Colonic mucosa (tissue), 4 donors: ENCODE data around the gene KCNIP4. TPM values are rescaled to one million over a fixed set of nuclear protein-coding genes. Genes with fewer than 3 reads are reported as not detected.

Experiments
- DNase-seq: peaks from one replicate; pipeline ENCODE4 v3.0.0-alpha.2; 2020
- H3K27ac ChIP-seq: fragments of 200-600 bp; one replicate; pipeline ENCODE4 v1.8.0; 2021
- H3K27me3 ChIP-seq: fragments of 200-600 bp; one replicate; pipeline ENCODE4 v1.8.0; 2021
- H3K36me3 ChIP-seq: fragments of 200-600 bp; one replicate; pipeline ENCODE4 v1.8.0; 2021
- H3K4me1 ChIP-seq: fragments of 200-600 bp; one replicate; pipeline ENCODE4 v1.8.0; 2021; ENCODE audit warnings: mild to moderate bottlenecking
- H3K4me3 ChIP-seq: fragments of 200-600 bp; one replicate; pipeline ENCODE4 v1.8.0; 2021
- H3K9ac ChIP-seq, 2 donors: one replicate each; pipeline ENCODE4 v1.7.0; 2013; ENCODE audit warnings: control low read depth in 2 of 2, low read depth in 2 of 2, low read length in 2 of 2
- H3K9me3 ChIP-seq: fragments of 200-600 bp; one replicate; pipeline ENCODE4 v1.8.0; 2021
- CTCF ChIP-seq: fragments of 200-600 bp; IDR thresholded peaks from one replicate; pipeline ENCODE4 v1.8.0; 2022; ENCODE audit warnings: antibody characterized with exemption, mild to moderate bottlenecking
- intact Hi-C: fragments of 100-400 bp; cut with DNase I; formaldehyde crosslinking; loops from one replicate; pipeline ENCODE4 v1.14.1; 2022
- total RNA-seq, 2 donors: library from RNA; stranded (reverse); fragmentation: NEBNext Ultra II Directional in 1 of 2; extraction: Animal tissue kit (Norgen Biotek cat#: 25700) in 1 of 2; gene quantifications; one replicate each; pipeline ENCODE4 v1.2.1, GENCODE V29; 2021
- donor health status: healthy.
- donor health status: DM: no; HTN: no; CAD: no.
- donor health status: DM: no; HTN: no; CAD: no.

KCNIP4 gene
- total RNA-seq, 2 donors from 2014 or later, result 0.67 to 1.2 TPM

DNA sequence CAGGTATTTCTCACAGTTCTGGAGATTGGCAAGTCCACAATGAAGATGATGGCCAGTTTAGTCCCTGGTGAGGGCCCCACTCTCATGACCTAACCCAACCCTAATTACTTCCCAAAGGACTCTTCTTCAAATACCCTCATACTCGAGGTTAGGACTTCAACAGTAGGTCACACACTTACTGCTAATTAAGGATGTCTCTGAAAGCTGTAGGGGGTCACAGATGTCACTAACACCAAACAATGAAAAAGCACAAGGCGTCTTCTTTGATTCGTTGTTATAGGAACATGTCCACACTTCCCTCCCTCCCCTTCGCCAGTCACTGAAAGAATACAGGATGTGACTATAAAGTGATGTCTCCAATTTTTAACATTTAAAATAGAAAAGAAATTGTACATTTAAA is 938.6 kb downstream of the KCNIP4 start:
- TF ChIP-seq CTCF, result no peak
- no peak for DNase-seq
- Histone ChIP-seq H3K36me3 (no peaks in the 10 kb centered on the region), H3K4me1 (no peaks in the 10 kb centered on the region), H3K27ac (no peak overlapping the region), H3K27me3 (no peaks in the 10 kb centered on the region), H3K9me3 (no peaks in the 10 kb centered on the region), H3K9ac (no peak overlapping the region), H3K4me3 (no peak overlapping the region)
- intact Hi-C loops, result no loop called here

DNA sequence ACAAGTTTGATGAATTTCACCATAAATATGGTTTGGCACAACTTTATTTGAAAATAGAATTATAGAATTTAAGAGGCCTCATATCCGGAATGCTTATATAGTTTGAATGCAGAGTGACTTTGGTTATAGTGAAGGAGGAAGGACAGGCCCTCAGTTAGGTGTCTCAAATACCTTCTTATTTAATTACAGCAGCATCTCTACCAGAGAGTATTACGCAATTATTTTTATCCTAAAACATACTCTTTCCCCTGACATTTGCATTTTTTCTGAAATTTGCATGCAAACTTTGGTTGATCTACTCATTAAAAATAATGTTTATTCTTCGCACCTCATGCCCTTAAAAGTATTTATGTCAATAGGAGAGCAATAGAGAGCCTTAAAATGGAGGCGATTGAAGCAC is 942.9 kb downstream of the KCNIP4 start:
- H3K9me3 ChIP-seq, result no peaks in the 10 kb centered on the region
- intact Hi-C loops, result no loop called here
- no peak overlapping the region for H3K9ac ChIP-seq
- no peak for DNase-seq
- H3K36me3 ChIP-seq, result no peaks in the 10 kb centered on the region
- no peaks in the 10 kb centered on the region for H3K4me1 ChIP-seq
- H3K4me3 ChIP-seq, result no peak overlapping the region
- no peaks in the 10 kb centered on the region for H3K27me3 ChIP-seq
- no peak overlapping the region for H3K27ac ChIP-seq
- TF ChIP-seq CTCF, result no peak

GRCh38 chr4:21002976-21003375 is 945.6 kb downstream of the KCNIP4 start:
- no peaks in the 10 kb centered on the region for H3K27me3 ChIP-seq
- no peak overlapping the region for H3K9ac ChIP-seq
- intact Hi-C loops, result no loop called here
- H3K27ac ChIP-seq, result no peak overlapping the region
- no peaks in the 10 kb centered on the region for H3K36me3 ChIP-seq
- no peak for TF ChIP-seq CTCF
- H3K4me3 ChIP-seq, result no peak overlapping the region
- DNase-seq, result no peak
- H3K9me3 ChIP-seq, result no peaks in the 10 kb centered on the region
- H3K4me1 ChIP-seq, result no peaks in the 10 kb centered on the region

DNA sequence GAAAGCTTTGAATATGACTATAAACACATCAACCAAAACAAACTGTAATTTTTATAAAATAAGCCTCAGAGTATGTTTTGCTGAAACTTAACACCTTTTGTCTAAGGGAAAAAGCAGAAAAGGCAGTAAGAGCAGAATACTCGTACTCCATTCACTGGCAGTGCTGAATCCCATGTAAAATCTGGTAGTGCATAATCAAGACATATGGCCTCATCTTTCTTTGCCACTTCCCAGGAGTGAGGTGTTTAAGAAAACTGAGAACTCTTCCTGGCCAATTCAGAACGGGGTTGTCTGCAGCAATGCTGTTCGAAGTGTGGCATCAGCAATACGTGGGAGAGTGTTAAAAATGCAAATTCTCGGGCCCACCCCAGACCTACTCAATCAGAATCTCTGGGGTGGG is 946.3 kb downstream of the KCNIP4 start:
- intact Hi-C loops, result no loop called here
- H3K4me1 ChIP-seq, result no peaks in the 10 kb centered on the region
- DNase-seq, result no peak
- H3K9me3 ChIP-seq, result no peaks in the 10 kb centered on the region
- no peak overlapping the region for H3K27ac ChIP-seq
- no peaks in the 10 kb centered on the region for H3K36me3 ChIP-seq
- H3K4me3 ChIP-seq, result no peak overlapping the region
- H3K27me3 ChIP-seq, result no peaks in the 10 kb centered on the region
- H3K9ac ChIP-seq, result no peak overlapping the region
- no peak for TF ChIP-seq CTCF

DNA sequence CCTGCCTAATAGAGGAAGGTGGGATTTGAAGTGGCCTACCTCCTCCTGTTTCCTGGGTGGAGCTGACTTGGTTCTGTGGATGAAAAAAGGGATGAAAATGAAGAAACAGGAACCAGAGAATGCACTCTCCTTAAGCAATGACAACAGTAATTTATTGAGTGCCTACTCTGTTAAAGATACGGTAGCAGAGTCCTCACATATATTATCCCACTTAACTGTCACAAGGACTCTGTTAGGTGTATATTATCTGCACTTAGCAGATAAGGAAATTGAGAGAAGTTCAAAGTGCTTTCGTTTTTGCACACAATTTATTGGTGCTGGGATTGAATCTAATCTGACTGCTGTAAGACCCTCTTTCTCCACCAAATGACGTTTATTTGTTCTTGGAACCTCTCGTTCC is 947.1 kb downstream of the KCNIP4 start:
- H3K36me3 ChIP-seq, result no peaks in the 10 kb centered on the region
- H3K4me3 ChIP-seq, result no peak overlapping the region
- no peak overlapping the region for H3K27ac ChIP-seq
- TF ChIP-seq CTCF, result no peak
- no peak for DNase-seq
- no peaks in the 10 kb centered on the region for H3K9me3 ChIP-seq
- intact Hi-C loops, result no loop called here
- no peak overlapping the region for H3K9ac ChIP-seq
- no peaks in the 10 kb centered on the region for H3K4me1 ChIP-seq
- no peaks in the 10 kb centered on the region for H3K27me3 ChIP-seq

- no peak for DNase-seq
- TF ChIP-seq CTCF, result no peak
- Histone ChIP-seq H3K9ac (no peak overlapping the region), H3K9me3 (no peaks in the 10 kb centered on the region), H3K27ac (no peak overlapping the region), H3K36me3 (no peaks in the 10 kb centered on the region), H3K27me3 (no peaks in the 10 kb centered on the region), H3K4me1 (no peaks in the 10 kb centered on the region), H3K4me3 (no peak overlapping the region)
- intact Hi-C loops, result no loop called here
These were observed 950.7 kb downstream of the KCNIP4 start for GRCh38 chr4:20997886-20998285.
